Measurements from ENCODE around the gene TUBB4B.
"Not testable (repeated sequence)": the region's sequence is repeated elsewhere in the genome, so short reads cannot be mapped to it uniquely, and the experiment has no call there.

The TUBB4B gene

GRCh38 chr9:137237759-137238726 lies 3.0 kb upstream of the TUBB4B start:
- no peak for DNase-seq

- not testable (repeated sequence) for DNase-seq
Measured at GRCh38 chr9:137239541-137240200, 1.4 kb upstream of the TUBB4B start.

- peak; percentile 75 for DNase-seq
Measured at GRCh38 chr9:137240318-137240840, 708 bp upstream of the TUBB4B start.

- peak; percentile 79 for DNase-seq
Measured at GRCh38 chr9:137241490-137242268, 592 bp downstream of the TUBB4B start.

- no peak for DNase-seq
Measured at GRCh38 chr9:137242269-137243203, 1.4 kb downstream of the TUBB4B start.

- not testable (repeated sequence) for DNase-seq
Measured at GRCh38 chr9:137243266-137243625, 2.2 kb downstream of the TUBB4B start.

- no peak for DNase-seq
Measured at GRCh38 chr9:137243626-137244485, 2.8 kb downstream of the TUBB4B start.

GRCh38 chr9:137244486-137245449 lies 3.7 kb downstream of the TUBB4B start:
- no peak for DNase-seq

- DNase-seq = no peak
Measured at GRCh38 chr9:137245450-137246421, 4.6 kb downstream of the TUBB4B start.

- DNase-seq = no peak
Measured at GRCh38 chr9:137247135-137247915, 6.2 kb downstream of the TUBB4B start.

GRCh38 chr9:137247916-137248175 lies 6.8 kb downstream of the TUBB4B start:
- DNase-seq = no peak

GRCh38 chr9:137250329-137251193 lies 9.5 kb downstream of the TUBB4B start:
- DNase-seq = no peak

- no peak for DNase-seq
Measured at GRCh38 chr9:137251194-137251461, 10.0 kb downstream of the TUBB4B start, which contains the start of gene STPG3. Gene STPG3 (plus strand): TSS chr9:137251286. CDS start chr9:137251287, 1 bp downstream.

GRCh38 chr9:137251490-137252268 lies 10.6 kb downstream of the TUBB4B start:
- DNase-seq = no peak

GRCh38 chr9:137252555-137253506 lies 11.7 kb downstream of the TUBB4B start:
- DNase-seq = no peak
